IMR-90 (cell line): ENCODE results near the gene FXYD5. TPM values are rescaled to one million over a fixed set of nuclear protein-coding genes. Genes with fewer than 3 reads are reported as not detected.

ENCODE experiments used
- ATAC-seq: fragments of 200-7000 bp; cut with Tn5 transposase; 2 replicates; pipeline ENCODE4 v1.9.1; 2020; ENCODE audit warnings: low read depth, mild to moderate bottlenecking, moderate library complexity
- BruUV-seq: library from RNA; stranded (reverse); fragments of 400-500 nt; replicated peaks from 2 replicates; lab custom pipeline; 2021; lab: Mats Ljungman, UMichigan
- CTCF ChIA-PET: fragments of 300-600 bp; formaldehyde crosslinking; extraction: SDS; loops from one replicate; lab custom pipeline; 2021; ENCODE audit warnings: antibody characterized with exemption; lab: Yijun Ruan, JAX
- POLR2A ChIA-PET: fragments of 300-600 bp; sonication (Branson Sonifier 250); formaldehyde crosslinking; loops from one replicate; lab custom pipeline; 2022; ENCODE audit warnings: antibody characterized with exemption; ENCODE audit not compliant: unreplicated experiment; lab: Charles Lee
- DNase-seq: peaks from one replicate; pipeline ENCODE4 v3.0.0; 2013
- H2AFZ ChIP-seq: replicated peaks from 2 replicates; pipeline ENCODE3; 2013; ENCODE audit warnings: low read length, mild to moderate bottlenecking; ENCODE audit not compliant: poor library complexity
- H2AK5ac ChIP-seq: 2 replicates; pipeline ENCODE4 v1.6.1; 2013; ENCODE audit warnings: low read depth, low read length, inconsistent platforms
- H2AK9ac ChIP-seq: replicated peaks from 2 replicates; pipeline ENCODE3; 2013; ENCODE audit warnings: mild to moderate bottlenecking, low read depth, low read length, moderate library complexity; ENCODE audit not compliant: poor library complexity
- H2BK120ac ChIP-seq: 2 replicates; pipeline ENCODE4 v1.6.1; 2013; ENCODE audit warnings: low read depth, low read length, inconsistent platforms
- H2BK15ac ChIP-seq: 3 replicates; pipeline ENCODE4 v1.6.1; 2013; ENCODE audit warnings: low read depth, low read length, inconsistent platforms
- H2BK20ac ChIP-seq: 2 replicates; pipeline ENCODE4 v1.6.1; 2013; ENCODE audit warnings: low read depth, mild to moderate bottlenecking, inconsistent platforms, low read length, moderate library complexity
- H2BK5ac ChIP-seq: 2 replicates; pipeline ENCODE4 v1.6.1; 2013; ENCODE audit warnings: mild to moderate bottlenecking, low read depth, low read length, inconsistent platforms; ENCODE audit not compliant: poor library complexity, severe bottlenecking
- H3K14ac ChIP-seq: replicated peaks from 2 replicates; pipeline ENCODE4 v1.6.1; 2013; ENCODE audit warnings: low read depth, low read length, inconsistent platforms
- H3K18ac ChIP-seq: 2 replicates; pipeline ENCODE4 v1.6.1; 2013; ENCODE audit warnings: low read depth, low read length, control low read depth
- H3K23ac ChIP-seq: 2 replicates; pipeline ENCODE4 v1.6.1; 2013; ENCODE audit warnings: low read depth, low read length, inconsistent platforms
- H3K27ac ChIP-seq: 2 replicates; pipeline ENCODE4 v1.5.1; 2013; ENCODE audit warnings: mild to moderate bottlenecking, control low read depth, low read length; ENCODE audit not compliant: insufficient read depth
- H3K27me3 ChIP-seq: 2 replicates; pipeline ENCODE4 v1.6.1; 2013; ENCODE audit warnings: low read length; ENCODE audit not compliant: control insufficient read depth, insufficient read depth
- H3K36me3 ChIP-seq: 2 replicates; pipeline ENCODE4 v1.6.1; 2013; ENCODE audit warnings: low read length, mixed read lengths; ENCODE audit not compliant: control insufficient read depth, insufficient read depth
- H3K4ac ChIP-seq: 2 replicates; pipeline ENCODE4 v1.6.1; 2013; ENCODE audit warnings: low read depth, low read length, inconsistent platforms
- H3K4me1 ChIP-seq: 2 replicates; pipeline ENCODE4 v1.6.1; 2013; ENCODE audit warnings: low read length, mixed read lengths; ENCODE audit not compliant: control insufficient read depth, insufficient read depth
- H3K4me2 ChIP-seq: 2 replicates; pipeline ENCODE4 v1.6.1; 2013; ENCODE audit warnings: low read depth, mild to moderate bottlenecking, control low read depth, low read length, moderate library complexity
- H3K4me3 ChIP-seq: 2 replicates; pipeline ENCODE4 v1.5.1; 2013; ENCODE audit warnings: low read depth, mild to moderate bottlenecking, control low read depth, low read length, moderate library complexity; ENCODE audit not compliant: insufficient read depth
- H3K56ac ChIP-seq: 2 replicates; pipeline ENCODE4 v1.6.1; 2013; ENCODE audit warnings: low read length, inconsistent platforms; ENCODE audit not compliant: insufficient read depth; ENCODE audit errors: extremely low read depth
- H3K79me1 ChIP-seq, 2 experiments: 2 replicates each; pipeline ENCODE4 v1.6.1; 2013; ENCODE audit warnings: low read length in 2 of 2, inconsistent platforms in 1 of 2, low read depth in 1 of 2
- H3K9ac ChIP-seq: 2 replicates; pipeline ENCODE4 v1.6.1; 2013; ENCODE audit warnings: low read depth, low read length, control low read depth
- H3K9me1 ChIP-seq: 2 replicates; pipeline ENCODE4 v1.6.1; 2013; ENCODE audit warnings: low read length, inconsistent platforms; ENCODE audit not compliant: insufficient read depth
- H3K9me3 ChIP-seq: 2 replicates; pipeline ENCODE4 v1.6.1; 2013; ENCODE audit warnings: low read length; ENCODE audit not compliant: control insufficient read depth, insufficient read depth
- H4K20me1 ChIP-seq: 2 replicates; pipeline ENCODE4 v1.6.1; 2013; ENCODE audit warnings: low read length, inconsistent platforms; ENCODE audit not compliant: insufficient read depth
- H4K5ac ChIP-seq: 2 replicates; pipeline ENCODE4 v1.6.1; 2013; ENCODE audit warnings: mild to moderate bottlenecking, low read depth, low read length, control low read depth
- H4K8ac ChIP-seq, 2 experiments: 2 replicates each; pipeline ENCODE4 v1.6.1; 2013; ENCODE audit warnings: low read depth in 2 of 2, low read length in 2 of 2, control low read depth in 1 of 2, inconsistent platforms in 1 of 2
- H4K91ac ChIP-seq: 2 replicates; pipeline ENCODE4 v1.6.1; 2013; ENCODE audit warnings: low read depth, low read length, inconsistent platforms; ENCODE audit not compliant: insufficient read depth
- CEBPB ChIP-seq: IDR thresholded peaks from 2 replicates; pipeline ENCODE4 v1.6.1; 2012; ENCODE audit warnings: low read depth, low read length, improper control_type of control experiment
- CHD1 ChIP-seq: IDR thresholded peaks from 2 replicates; pipeline ENCODE4 v1.6.1; 2012; ENCODE audit warnings: low read depth, low read length, improper control_type of control experiment
- MAZ ChIP-seq: IDR thresholded peaks from 2 replicates; pipeline ENCODE4 v1.6.1; 2012; ENCODE audit warnings: low read depth, mild to moderate bottlenecking, low read length, improper control_type of control experiment, moderate library complexity, borderline replicate concordance
- MXI1 ChIP-seq: IDR thresholded peaks from 2 replicates; pipeline ENCODE4 v1.6.1; 2012; ENCODE audit warnings: low read depth, mild to moderate bottlenecking, low read length, moderate library complexity, borderline replicate concordance
- NFE2L2 ChIP-seq: fragments of 150-350 bp; IDR thresholded peaks from 2 replicates; pipeline ENCODE4 v1.6.1; 2016; ENCODE audit warnings: low read depth, mild to moderate bottlenecking, low read length
- WGBS, 2 experiments: methylation state at CpG; one replicate each; pipeline versions ENCODE4 v1.1.5 to v1.1.7; 2013; ENCODE audit warnings: missing lambda C conversion rate in 2 of 2; ENCODE audit not compliant: insufficient read length in 1 of 2; ENCODE audit errors: extremely low coverage in 2 of 2; 5-methylcytosine and 5-hydroxymethylcytosine counted together
- dilution Hi-C: fragments of 300-500 bp; cut with HindIII; formaldehyde crosslinking; loops from one replicate; pipeline ENCODE4 v1.14.3; 2018; ENCODE audit warnings: low sequenced_read_pairs; ENCODE audit not compliant: unreplicated experiment
- in situ Hi-C: fragments of 300-500 bp; cut with MboI; formaldehyde crosslinking; loops from 3 replicates; pipeline ENCODE4 v1.14.3; 2019; ENCODE audit warnings: low sequenced_read_pairs, inconsistent platforms, mixed read lengths
- intact Hi-C: fragments of 100-400 bp; cut with micrococcal nuclease; formaldehyde crosslinking; loops from 2 replicates; pipeline ENCODE4 v1.10.0; 2022
- polyA plus RNA-seq, 3 experiments: library from polyadenylated mRNA; depleted of rRNA; stranded (reverse); fragments of >200 nt; gene quantifications; 2 replicates each; pipeline ENCODE4 v1.2.3, GENCODE V29; 2012; ENCODE audit warnings: low replicate concordance in 1 of 3
- total RNA-seq: library from RNA; depleted of rRNA; stranded (reverse); fragments of >200 nt; gene quantifications from 2 replicates; pipeline ENCODE4 v1.2.3, GENCODE V29; 2012
- TF ChIP-seq, protein P1 (sequence below): fragments of 150-350 bp; IDR thresholded peaks from 2 replicates; pipeline ENCODE4 v1.6.1; 2016; ENCODE audit warnings: low read depth, mild to moderate bottlenecking, low read length, moderate library complexity, borderline replicate concordance
- TF ChIP-seq, protein P2 (sequence below): conservative IDR thresholded peaks from 2 replicates; pipeline ENCODE4 v1.5.1; 2012; ENCODE audit warnings: mild to moderate bottlenecking, low read depth, low read length, improper control_type of control experiment

The FXYD5 gene
- total and polyA plus RNA-seq, 2 of the 4 experiments (the other 2 are of a cell fraction): 53.6 to 245 TPM

DNA sequence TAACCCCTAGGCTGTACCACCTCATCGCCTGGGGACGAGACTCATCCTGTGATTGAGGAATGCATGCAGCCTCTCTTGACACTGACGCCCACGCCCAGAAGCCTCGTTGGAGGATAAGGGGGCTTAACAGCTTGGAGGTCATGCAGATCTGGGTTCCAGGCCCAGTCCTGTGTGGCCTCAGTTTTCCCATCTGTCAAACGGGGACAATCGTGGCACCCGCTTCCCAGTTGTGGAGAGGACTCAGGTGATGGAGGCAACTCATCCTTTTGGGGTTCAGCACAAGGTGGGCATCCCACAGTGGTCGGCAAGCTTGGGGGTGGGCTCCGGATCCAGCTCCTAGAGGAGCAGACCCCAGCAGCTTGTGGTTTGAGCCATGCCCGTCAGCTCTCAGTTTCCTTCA, 18.3 kb upstream of the FXYD5 start:
- Histone ChIP-seq H3K4ac (no peak overlapping the region), H3K36me3 (no peaks in the 10 kb centered on the region), H4K91ac (no peak overlapping the region), H2BK120ac (no peak overlapping the region), H4K8ac (no peak overlapping the region), H2BK5ac (no peak overlapping the region), H2BK15ac (no peak overlapping the region), H3K4me3 (no peak overlapping the region), H3K4me2 (no peak overlapping the region), H2AFZ (no peak overlapping the region), H3K79me1 (no peaks in the 10 kb centered on the region), H3K27me3 (peaks cover 14% of the 10 kb centered on the region; the same call in 1 of the 2 replicates), H3K27ac (no peak overlapping the region), H3K9me3 (no peaks in the 10 kb centered on the region), H3K14ac (no peak overlapping the region), H2AK5ac (no peak overlapping the region; the same call in 1 of the 2 replicates), H2AK9ac (no peak overlapping the region), H3K4me1 (peaks cover 17% of the 10 kb centered on the region), H3K9me1 (peaks cover 3% of the 10 kb centered on the region; the same call in 1 of the 2 replicates), H3K9ac (no peak overlapping the region), H2BK20ac (no peak overlapping the region), H3K23ac (no peak overlapping the region), H4K20me1 (peaks cover 3% of the 10 kb centered on the region; the same call in 1 of the 2 replicates), H3K18ac (no peak overlapping the region), H4K5ac (no peak overlapping the region), H3K56ac (no peak overlapping the region)
- DNase-seq (no peak), ATAC-seq (no peak)
- in situ Hi-C loops (loop anchor here (5.0 kb wide), 1 partner anchor 69 kb away; no protein-coding TSS in a partner anchor), intact Hi-C loops (no loop called here), dilution Hi-C loops (no loop called here)
- POLR2A ChIA-PET: no interaction called here
- 78% methylated on average over 6 of the region's 11 CpGs; no CpG with 5 or more reads in 1 of the 2 experiments for WGBS, 2 experiments
- BruUV-seq: no TSS peak
- TF ChIP-seq MAZ: no peak
- TF ChIP-seq, protein P1, sequence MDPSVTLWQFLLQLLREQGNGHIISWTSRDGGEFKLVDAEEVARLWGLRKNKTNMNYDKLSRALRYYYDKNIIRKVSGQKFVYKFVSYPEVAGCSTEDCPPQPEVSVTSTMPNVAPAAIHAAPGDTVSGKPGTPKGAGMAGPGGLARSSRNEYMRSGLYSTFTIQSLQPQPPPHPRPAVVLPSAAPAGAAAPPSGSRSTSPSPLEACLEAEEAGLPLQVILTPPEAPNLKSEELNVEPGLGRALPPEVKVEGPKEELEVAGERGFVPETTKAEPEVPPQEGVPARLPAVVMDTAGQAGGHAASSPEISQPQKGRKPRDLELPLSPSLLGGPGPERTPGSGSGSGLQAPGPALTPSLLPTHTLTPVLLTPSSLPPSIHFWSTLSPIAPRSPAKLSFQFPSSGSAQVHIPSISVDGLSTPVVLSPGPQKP: no peak
- no peak for TF ChIP-seq NFE2L2
- TF ChIP-seq CEBPB: no peak
- TF ChIP-seq, protein P2, sequence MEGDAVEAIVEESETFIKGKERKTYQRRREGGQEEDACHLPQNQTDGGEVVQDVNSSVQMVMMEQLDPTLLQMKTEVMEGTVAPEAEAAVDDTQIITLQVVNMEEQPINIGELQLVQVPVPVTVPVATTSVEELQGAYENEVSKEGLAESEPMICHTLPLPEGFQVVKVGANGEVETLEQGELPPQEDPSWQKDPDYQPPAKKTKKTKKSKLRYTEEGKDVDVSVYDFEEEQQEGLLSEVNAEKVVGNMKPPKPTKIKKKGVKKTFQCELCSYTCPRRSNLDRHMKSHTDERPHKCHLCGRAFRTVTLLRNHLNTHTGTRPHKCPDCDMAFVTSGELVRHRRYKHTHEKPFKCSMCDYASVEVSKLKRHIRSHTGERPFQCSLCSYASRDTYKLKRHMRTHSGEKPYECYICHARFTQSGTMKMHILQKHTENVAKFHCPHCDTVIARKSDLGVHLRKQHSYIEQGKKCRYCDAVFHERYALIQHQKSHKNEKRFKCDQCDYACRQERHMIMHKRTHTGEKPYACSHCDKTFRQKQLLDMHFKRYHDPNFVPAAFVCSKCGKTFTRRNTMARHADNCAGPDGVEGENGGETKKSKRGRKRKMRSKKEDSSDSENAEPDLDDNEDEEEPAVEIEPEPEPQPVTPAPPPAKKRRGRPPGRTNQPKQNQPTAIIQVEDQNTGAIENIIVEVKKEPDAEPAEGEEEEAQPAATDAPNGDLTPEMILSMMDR: no peak
- no peak for TF ChIP-seq MXI1
- no peak for TF ChIP-seq CHD1
- CTCF ChIA-PET: interaction anchor here (0.6 to 3.2 kb wide), 5 partner anchors 10 to 88 kb away, joined by 3 to 18 read pairs (median 4); no protein-coding TSS in a partner anchor
